HL-60 (cell line): ENCODE results near the gene ABCB4.

Experiments used
- DNase-seq, 2 experiments: peaks; one replicate each; pipeline ENCODE4 v3.0.0-alpha.2; 2010 to 2020; ENCODE audit warnings: low read depth in 1 of 2, low spot score in 1 of 2
- H3K27ac ChIP-seq: fragments of 250-450 bp; sonication (Bioruptor Pico); replicated peaks from 2 replicates; pipeline ENCODE4 v1.5.1; 2020; ENCODE audit warnings: mild to moderate bottlenecking, moderate library complexity
- H3K27me3 ChIP-seq: fragments of 250-450 bp; sonication (Bioruptor Pico); 2 replicates; pipeline ENCODE4 v1.5.1; 2021; ENCODE audit warnings: mild to moderate bottlenecking, moderate library complexity; ENCODE audit not compliant: insufficient read depth, poor library complexity, severe bottlenecking
- H3K4me3 ChIP-seq: replicated peaks from 2 replicates; pipeline ENCODE4 v1.5.1; 2011; ENCODE audit warnings: mild to moderate bottlenecking, control low read depth, low read length; ENCODE audit not compliant: insufficient read depth
- GABPA ChIP-seq: IDR thresholded peaks from 2 replicates; pipeline ENCODE4 v1.6.1; 2012; ENCODE audit warnings: low read depth
- POLR2AphosphoS5 ChIP-seq: IDR thresholded peaks from 2 replicates; pipeline ENCODE4 v1.6.1; 2012; ENCODE audit warnings: low read depth
- SPI1 ChIP-seq: IDR thresholded peaks from 2 replicates; pipeline ENCODE4 v1.6.1; 2012; ENCODE audit warnings: low read depth, mild to moderate bottlenecking, borderline replicate concordance
- TF ChIP-seq, protein P1 (sequence below): IDR thresholded peaks from one replicate; pipeline ENCODE4 v1.5.1; 2011; ENCODE audit warnings: low read length, control low read depth, inconsistent platforms; ENCODE audit not compliant: insufficient read depth
- TF ChIP-seq, protein P2 (sequence below): IDR thresholded peaks from 2 replicates; pipeline ENCODE4 v1.6.1; 2012; ENCODE audit warnings: low read depth; ENCODE audit not compliant: insufficient replicate concordance

The ABCB4 gene

DNA sequence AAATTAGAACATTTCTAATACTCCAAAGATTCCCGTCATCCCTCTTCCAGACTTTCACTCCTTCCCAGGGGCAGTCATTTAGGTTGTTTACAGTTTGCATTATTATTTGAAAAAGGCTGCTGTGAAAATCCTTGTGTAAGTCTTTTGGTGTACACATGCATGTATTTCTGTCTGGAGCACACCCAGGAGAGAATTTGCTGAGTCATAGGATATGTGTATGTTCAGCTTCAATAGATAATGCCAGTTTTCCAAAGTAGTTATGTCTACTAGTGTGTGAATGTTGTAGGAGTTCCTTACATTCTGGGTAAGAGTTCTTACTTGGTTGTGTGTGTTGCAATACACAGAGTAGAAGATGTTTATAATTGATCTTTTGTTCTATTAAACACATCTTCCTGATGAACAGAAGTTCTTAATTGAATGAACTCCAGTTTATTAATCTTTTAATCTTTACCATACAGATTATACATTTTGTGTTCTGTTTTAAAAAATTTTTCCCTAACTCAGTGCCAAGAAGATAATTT, 104.8 kb downstream of the ABCB4 start:
- Histone ChIP-seq H3K27me3 (no peaks in the 10 kb centered on the region), H3K4me3 (no peak overlapping the region), H3K27ac (no peak overlapping the region)
- DNase-seq: no peak
- TF ChIP-seq SPI1 (no peak), POLR2AphosphoS5 (no peak), GABPA (no peak)
- TF ChIP-seq, protein P1, sequence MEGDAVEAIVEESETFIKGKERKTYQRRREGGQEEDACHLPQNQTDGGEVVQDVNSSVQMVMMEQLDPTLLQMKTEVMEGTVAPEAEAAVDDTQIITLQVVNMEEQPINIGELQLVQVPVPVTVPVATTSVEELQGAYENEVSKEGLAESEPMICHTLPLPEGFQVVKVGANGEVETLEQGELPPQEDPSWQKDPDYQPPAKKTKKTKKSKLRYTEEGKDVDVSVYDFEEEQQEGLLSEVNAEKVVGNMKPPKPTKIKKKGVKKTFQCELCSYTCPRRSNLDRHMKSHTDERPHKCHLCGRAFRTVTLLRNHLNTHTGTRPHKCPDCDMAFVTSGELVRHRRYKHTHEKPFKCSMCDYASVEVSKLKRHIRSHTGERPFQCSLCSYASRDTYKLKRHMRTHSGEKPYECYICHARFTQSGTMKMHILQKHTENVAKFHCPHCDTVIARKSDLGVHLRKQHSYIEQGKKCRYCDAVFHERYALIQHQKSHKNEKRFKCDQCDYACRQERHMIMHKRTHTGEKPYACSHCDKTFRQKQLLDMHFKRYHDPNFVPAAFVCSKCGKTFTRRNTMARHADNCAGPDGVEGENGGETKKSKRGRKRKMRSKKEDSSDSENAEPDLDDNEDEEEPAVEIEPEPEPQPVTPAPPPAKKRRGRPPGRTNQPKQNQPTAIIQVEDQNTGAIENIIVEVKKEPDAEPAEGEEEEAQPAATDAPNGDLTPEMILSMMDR: no peak
- TF ChIP-seq, protein P2, sequence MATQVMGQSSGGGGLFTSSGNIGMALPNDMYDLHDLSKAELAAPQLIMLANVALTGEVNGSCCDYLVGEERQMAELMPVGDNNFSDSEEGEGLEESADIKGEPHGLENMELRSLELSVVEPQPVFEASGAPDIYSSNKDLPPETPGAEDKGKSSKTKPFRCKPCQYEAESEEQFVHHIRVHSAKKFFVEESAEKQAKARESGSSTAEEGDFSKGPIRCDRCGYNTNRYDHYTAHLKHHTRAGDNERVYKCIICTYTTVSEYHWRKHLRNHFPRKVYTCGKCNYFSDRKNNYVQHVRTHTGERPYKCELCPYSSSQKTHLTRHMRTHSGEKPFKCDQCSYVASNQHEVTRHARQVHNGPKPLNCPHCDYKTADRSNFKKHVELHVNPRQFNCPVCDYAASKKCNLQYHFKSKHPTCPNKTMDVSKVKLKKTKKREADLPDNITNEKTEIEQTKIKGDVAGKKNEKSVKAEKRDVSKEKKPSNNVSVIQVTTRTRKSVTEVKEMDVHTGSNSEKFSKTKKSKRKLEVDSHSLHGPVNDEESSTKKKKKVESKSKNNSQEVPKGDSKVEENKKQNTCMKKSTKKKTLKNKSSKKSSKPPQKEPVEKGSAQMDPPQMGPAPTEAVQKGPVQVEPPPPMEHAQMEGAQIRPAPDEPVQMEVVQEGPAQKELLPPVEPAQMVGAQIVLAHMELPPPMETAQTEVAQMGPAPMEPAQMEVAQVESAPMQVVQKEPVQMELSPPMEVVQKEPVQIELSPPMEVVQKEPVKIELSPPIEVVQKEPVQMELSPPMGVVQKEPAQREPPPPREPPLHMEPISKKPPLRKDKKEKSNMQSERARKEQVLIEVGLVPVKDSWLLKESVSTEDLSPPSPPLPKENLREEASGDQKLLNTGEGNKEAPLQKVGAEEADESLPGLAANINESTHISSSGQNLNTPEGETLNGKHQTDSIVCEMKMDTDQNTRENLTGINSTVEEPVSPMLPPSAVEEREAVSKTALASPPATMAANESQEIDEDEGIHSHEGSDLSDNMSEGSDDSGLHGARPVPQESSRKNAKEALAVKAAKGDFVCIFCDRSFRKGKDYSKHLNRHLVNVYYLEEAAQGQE: no peak

DNA sequence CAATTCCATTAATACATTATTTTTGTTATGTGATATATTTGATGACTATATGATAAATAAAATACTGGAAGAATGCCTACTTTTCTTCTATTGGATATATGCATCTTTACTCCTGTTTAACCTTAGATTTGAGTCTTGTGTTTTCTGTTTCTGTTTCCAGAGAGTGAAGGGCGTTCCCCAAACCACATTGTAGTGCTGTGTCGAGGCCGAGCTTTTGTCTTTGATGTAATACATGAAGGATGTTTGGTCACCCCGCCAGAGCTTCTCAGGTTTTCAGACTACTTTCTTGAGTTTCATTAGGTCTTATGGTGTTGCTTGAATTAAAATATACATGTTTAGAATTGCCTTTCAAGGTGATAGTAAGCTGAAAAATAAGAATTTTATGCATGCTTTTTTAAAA, 106.3 kb downstream of the ABCB4 start:
- no peak overlapping the region for H3K27ac ChIP-seq
- TF ChIP-seq, protein P2: no peak
- no peak for TF ChIP-seq SPI1
- TF ChIP-seq, protein P1: no peak
- DNase-seq: no peak
- no peak overlapping the region for H3K4me3 ChIP-seq
- H3K27me3 ChIP-seq: no peaks in the 10 kb centered on the region

DNA sequence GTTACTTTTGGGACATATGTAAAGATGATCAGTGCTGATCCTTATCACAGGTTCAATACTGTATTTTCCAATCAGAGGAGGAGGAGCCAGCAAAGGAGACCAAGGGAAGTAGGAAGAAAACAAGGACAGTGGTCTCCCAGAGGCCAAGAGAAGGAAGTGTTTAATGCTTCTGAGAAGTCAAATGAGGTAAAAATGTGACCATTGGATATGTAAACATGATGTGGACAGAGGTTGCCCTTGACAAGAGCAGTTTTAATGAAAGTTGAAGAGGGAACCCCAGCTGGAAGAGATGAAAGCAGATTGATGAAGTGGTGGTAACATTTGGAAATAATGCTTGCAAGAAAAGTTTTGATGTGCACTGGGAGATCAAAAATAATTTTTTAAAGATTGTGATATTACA, 111.2 kb downstream of the ABCB4 start:
- DNase-seq: no peak
- Histone ChIP-seq H3K27ac (no peak overlapping the region), H3K27me3 (no peaks in the 10 kb centered on the region), H3K4me3 (no peak overlapping the region)
- no peak for TF ChIP-seq SPI1

DNA sequence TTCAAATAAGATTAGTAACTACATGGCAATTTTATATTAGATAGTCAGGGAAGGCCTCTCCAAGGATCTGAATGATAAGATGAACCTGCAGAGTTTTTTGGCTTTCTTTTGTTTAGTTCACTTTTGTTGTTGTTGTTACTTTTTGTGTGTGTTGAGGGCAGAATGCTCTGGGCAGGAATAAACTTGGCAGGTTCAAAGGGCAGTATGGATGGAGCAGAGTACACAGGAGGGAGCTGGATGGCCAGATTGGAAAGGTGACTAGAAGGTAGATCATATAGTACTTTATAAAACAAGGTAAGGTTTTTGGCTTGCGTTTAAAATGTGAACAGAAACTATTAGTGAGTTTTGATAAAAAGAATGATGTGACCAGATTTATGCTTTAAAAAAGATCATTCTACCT, 112.1 kb downstream of the ABCB4 start:
- no peak overlapping the region for H3K4me3 ChIP-seq

More for the DNA sequence above, 112.1 kb downstream of the ABCB4 start:
- no peak for DNase-seq
- TF ChIP-seq GABPA: no peak
- TF ChIP-seq, protein P2: no peak
- no peak for TF ChIP-seq POLR2AphosphoS5
- TF ChIP-seq, protein P1: no peak
- no peak for TF ChIP-seq SPI1
- Histone ChIP-seq H3K27ac (no peak overlapping the region), H3K27me3 (no peaks in the 10 kb centered on the region)
